GM21717 (cell line): ENCODE data around the gene AKAP6.

Experiments used
- ATAC-seq: cut with Tn5 transposase; IDR thresholded peaks from one replicate; pipeline ENCODE4 v1.9.1; 2021; ENCODE audit warnings: mild to moderate bottlenecking, moderate library complexity; ENCODE audit not compliant: unreplicated experiment

Gene AKAP6

DNA sequence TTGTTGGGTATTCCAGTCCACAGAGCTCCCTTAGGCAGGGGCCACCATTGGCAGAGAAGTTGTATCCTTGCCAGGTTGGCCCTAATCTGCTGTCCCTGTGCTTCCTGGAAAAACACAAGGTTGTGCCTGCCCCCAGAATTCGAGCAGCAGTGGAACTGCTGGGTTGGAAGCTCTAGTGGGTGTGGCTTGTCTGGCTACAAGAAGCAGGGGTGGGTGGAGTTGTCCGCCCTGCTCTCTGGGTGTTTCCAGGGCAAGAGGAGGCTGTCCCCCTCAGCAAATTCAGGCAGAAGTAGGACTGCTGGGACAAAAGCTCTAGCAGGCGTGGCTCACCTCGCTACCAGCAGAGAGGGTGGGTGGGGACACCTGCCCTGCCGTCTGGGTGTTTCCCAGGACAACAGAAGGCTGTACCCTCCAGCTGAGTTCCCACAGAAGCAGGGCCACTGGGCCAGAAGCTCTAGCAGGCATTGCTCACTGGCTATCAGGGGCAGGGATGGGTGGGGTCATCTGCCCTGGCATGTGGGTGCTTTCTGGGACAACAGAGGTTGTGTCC, 536.8 kb downstream of the AKAP6 start:
- no peak for ATAC-seq

- ATAC-seq, result no peak
These were observed 554.1 kb downstream of the AKAP6 start for GRCh38 chr14:32883188-32883587.
